SJCRH30 (cell line): ENCODE data around the gene IL18. TPM values are rescaled to one million over a fixed set of nuclear protein-coding genes. Genes with fewer than 3 reads are reported as not detected.
"Not testable (repeated sequence)": the region's sequence is repeated elsewhere in the genome, so short reads cannot be mapped to it uniquely, and the experiment has no call there.

Source experiments
- DNase-seq, 2 experiments: peaks; one replicate each; pipeline ENCODE4 v3.0.0-alpha.2; 2015 to 2020
- H3K27ac ChIP-seq: fragments of 250-450 bp; sonication (Bioruptor Pico); 2 replicates; pipeline ENCODE4 v1.5.1; 2020; ENCODE audit warnings: mild to moderate bottlenecking, moderate library complexity
- H3K27me3 ChIP-seq: fragments of 250-450 bp; sonication (Bioruptor Pico); 2 replicates; pipeline ENCODE4 v1.5.1; 2020; ENCODE audit warnings: mild to moderate bottlenecking, moderate library complexity
- H3K36me3 ChIP-seq: fragments of 250-450 bp; sonication (Bioruptor Pico); 2 replicates; pipeline ENCODE4 v1.5.1; 2020; ENCODE audit warnings: mild to moderate bottlenecking, moderate library complexity
- H3K4me1 ChIP-seq: fragments of 250-450 bp; sonication (Bioruptor Pico); 2 replicates; pipeline ENCODE4 v1.5.1; 2020; ENCODE audit warnings: mild to moderate bottlenecking, moderate library complexity
- H3K4me3 ChIP-seq: fragments of 250-450 bp; sonication (Bioruptor Pico); 2 replicates; pipeline ENCODE4 v1.5.1; 2020; ENCODE audit warnings: mild to moderate bottlenecking, moderate library complexity
- H3K9me3 ChIP-seq: fragments of 250-450 bp; sonication (Bioruptor Pico); replicated peaks from 2 replicates; pipeline ENCODE4 v1.5.1; 2020; ENCODE audit warnings: mild to moderate bottlenecking, moderate library complexity
- total RNA-seq: library from RNA; depleted of rRNA; stranded (reverse); fragments of >200 nt; shearing (Covaris generic); gene quantifications from 2 replicates; pipeline ENCODE4 v1.2.3, GENCODE V29; 2014; rRNA removed

IL18 gene
- total RNA-seq, 1 experiment from 2014 or later = 0.14 TPM

DNA sequence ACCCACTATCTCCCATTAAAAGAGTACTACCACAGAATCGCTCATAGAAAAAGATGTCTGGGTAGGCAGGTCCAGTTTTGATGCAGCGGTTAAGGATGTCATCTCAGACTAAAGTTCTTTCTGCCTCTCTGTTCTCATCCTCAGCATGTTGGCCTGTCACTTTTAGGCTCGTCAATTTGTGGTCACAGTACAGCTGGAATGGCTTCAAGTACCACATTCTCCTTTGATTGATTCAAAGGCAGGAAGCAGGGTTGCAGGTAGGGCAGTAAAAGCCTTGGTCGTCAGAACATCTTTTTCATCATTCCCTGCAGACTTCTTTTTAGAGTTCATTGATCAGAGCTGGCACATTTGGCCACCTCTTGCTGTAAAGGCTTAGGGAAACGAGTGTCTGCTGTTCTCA lies 48.5 kb downstream of the IL18 start:
- no peak for DNase-seq
- no peaks in the 10 kb centered on the region for H3K9me3 ChIP-seq
- H3K4me1 ChIP-seq = peaks cover 4% of the 10 kb centered on the region; the same call in 1 of the 2 replicates
- H3K27ac ChIP-seq = no peak overlapping the region
- H3K27me3 ChIP-seq = no peaks in the 10 kb centered on the region
- H3K4me3 ChIP-seq = no peak overlapping the region
- no peaks in the 10 kb centered on the region for H3K36me3 ChIP-seq

DNA sequence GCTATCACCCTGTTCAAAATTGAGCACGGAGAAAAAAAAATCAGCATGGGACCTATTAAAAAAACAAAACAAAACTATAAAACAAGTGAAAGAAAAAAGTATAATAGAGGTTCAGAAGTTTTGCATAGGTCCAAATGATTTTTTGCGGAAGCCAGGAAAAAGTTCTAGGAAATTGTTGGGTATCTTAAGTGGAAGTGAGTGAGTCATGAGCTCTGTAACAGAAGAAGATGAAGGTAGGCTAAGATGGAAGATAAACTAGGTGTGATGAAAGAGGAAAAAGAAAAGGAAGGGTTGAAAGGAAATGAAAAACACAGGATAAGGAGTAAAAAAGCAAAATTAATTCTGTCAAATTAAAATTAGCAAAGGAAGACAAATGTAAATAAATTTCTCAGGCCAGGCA lies 49.4 kb downstream of the IL18 start:
- Histone ChIP-seq H3K27me3 (no peaks in the 10 kb centered on the region), H3K4me3 (no peak overlapping the region), H3K9me3 (no peaks in the 10 kb centered on the region), H3K27ac (no peak overlapping the region), H3K4me1 (no peaks in the 10 kb centered on the region), H3K36me3 (no peaks in the 10 kb centered on the region)
- DNase-seq = no peak

DNA sequence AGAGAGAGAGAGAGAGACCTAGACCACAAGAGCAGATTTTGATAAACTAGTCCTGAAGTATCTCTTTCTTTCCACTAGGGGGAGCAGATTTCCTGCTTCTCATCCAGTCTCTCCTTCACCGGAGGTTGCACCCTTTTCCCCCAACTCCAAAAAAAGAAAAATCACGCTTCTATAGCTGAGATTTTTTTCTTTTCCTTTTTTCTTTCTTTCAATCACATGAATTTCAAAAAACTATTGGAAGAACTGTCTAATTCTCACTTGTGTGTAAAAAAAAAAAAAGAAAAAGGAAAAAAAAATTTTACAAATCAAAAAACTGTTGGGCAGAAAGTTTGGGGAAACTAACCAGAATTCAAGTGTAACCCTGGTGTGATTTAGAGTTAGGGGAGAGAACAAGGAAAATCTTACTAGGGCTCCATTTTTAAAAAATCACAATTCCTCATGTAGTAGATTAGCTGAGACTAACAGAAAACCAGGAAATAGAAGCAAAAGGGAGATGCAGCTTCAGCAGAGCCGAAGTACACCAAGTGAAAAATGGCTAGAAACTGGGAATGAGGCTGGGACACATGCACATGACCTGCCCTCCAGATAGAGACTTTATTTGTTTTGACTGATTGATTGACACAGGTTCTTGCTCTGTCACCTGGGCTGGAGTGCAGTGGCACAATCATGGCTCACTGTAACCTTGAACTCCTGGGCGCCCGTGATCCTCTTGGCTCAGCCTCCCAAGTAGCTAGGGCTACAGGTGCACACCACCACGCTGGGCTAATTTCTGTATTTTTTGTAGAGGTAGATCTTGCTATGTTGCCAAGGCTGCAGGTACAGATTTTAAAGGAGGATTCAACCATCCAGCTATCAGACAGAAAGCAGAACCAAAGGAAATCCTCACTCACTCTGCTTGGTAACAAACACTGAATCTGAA lies 50.1 kb downstream of the IL18 start:
- H3K4me3 ChIP-seq = no peak overlapping the region
- H3K27me3 ChIP-seq = no peaks in the 10 kb centered on the region
- no peaks in the 10 kb centered on the region for H3K4me1 ChIP-seq
- H3K36me3 ChIP-seq = no peaks in the 10 kb centered on the region
- H3K9me3 ChIP-seq = no peaks in the 10 kb centered on the region
- H3K27ac ChIP-seq = no peak overlapping the region
- peak in 1 of 2 experiments; percentile 62 for DNase-seq

DNA sequence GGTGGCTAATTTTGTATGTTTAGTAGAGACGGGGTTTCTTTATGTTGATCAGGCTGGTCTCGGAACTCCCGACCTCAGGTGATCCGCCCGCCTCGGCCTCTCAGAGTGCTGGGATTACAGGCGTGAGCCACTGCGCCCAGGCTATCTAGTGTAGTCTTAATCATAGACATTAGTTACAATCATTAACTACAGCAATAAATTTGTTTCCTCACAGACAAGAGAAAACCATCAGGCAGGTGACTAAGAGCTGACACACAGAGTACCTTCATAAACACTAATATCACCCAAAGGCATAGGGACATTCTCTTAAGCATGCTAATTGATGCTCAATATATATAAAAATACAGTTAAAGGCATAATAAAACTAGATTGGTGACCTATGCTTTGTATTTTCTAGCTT lies 57.8 kb downstream of the IL18 start:
- DNase-seq = no peak
- Histone ChIP-seq H3K27ac (no peak overlapping the region), H3K36me3 (no peaks in the 10 kb centered on the region), H3K4me3 (no peak overlapping the region), H3K9me3 (no peaks in the 10 kb centered on the region), H3K27me3 (no peaks in the 10 kb centered on the region), H3K4me1 (no peaks in the 10 kb centered on the region)

DNA sequence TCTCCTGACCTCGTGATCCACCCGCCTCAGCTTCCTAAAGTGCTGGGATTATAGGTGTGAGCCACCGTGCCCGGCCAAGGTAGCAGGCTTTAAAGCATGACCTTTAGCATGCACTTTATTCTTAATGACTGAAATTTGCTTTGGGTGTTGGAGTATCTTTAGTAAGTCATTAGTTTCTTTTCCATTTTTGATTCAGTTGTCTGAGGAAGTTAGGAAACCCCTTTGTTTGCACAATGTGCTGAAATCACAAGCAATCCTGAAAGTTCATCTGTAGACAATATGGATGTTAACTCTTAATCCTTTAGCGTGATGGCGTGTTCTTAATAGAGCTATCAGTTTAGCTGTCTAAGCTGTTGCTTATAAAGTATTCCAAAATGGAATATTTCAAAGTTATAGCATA lies 60.4 kb downstream of the IL18 start:
- Histone ChIP-seq H3K27ac (no peak overlapping the region), H3K4me1 (no peaks in the 10 kb centered on the region), H3K9me3 (no peaks in the 10 kb centered on the region), H3K36me3 (no peaks in the 10 kb centered on the region), H3K27me3 (no peaks in the 10 kb centered on the region), H3K4me3 (no peak overlapping the region)
- DNase-seq = no peak

DNA sequence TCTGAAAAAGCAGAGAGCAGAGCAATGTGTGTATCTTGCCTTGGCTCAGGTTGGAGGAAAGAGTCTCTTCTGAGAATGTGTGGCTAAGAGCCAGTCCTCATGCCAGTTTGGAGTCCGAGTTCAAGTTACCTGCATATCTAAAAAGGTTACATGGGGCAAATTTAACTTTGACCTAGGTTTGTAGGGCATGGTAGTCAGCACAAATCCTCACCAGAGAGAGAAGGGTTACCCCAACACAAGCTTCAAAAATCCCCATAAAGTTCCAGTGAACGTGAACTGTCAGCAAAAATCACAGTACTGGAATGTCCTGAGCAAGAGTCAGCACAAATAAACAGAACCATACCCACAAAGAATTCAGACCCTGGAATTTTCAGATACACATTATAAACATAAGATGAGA lies 63.4 kb downstream of the IL18 start:
- Histone ChIP-seq H3K4me1 (no peaks in the 10 kb centered on the region), H3K4me3 (no peak overlapping the region), H3K27ac (no peak overlapping the region), H3K36me3 (peaks cover 3% of the 10 kb centered on the region; the same call in 1 of the 2 replicates), H3K27me3 (no peaks in the 10 kb centered on the region), H3K9me3 (no peaks in the 10 kb centered on the region)
- no peak for DNase-seq

DNA sequence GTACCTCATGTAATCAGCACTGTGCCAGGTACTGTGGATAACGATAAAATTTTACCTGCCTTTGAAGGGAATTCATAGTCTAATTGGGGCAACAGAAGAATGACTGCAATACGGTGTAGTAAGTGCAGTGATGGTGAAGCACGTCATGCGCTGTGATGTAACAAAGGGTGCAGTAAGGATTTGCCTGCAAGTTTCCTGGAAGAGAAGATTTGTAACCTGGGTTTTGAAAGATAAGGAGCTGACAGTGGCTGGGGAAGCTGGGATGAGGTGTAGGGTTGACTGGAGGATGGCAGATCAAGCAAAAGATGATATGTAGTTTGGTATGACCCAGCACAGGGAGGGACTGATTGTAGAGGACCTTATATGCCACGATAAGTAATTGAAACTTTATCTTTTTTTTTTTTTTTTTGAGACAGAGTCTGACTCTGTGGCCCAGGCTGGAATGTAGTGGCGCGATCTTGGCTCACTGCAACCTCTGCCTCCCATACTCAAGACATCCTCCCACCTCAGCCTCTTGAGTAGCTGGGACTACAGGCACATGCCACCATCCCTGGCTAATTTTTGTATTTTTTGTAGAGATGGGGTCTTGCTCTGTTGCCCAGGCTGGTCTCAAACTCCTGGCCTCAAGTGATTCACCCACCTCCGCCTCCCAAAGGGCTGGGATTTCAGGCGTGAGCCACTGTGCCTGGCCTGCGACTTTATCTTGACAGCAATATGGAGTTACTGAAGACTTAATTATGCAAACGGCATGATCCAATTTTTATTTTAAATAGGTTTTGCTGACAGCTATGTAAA lies 66.0 kb downstream of the IL18 start:
- H3K27me3 ChIP-seq = no peaks in the 10 kb centered on the region
- DNase-seq = no peak
- peaks cover 11% of the 10 kb centered on the region for H3K36me3 ChIP-seq
- no peak overlapping the region for H3K4me3 ChIP-seq
- H3K4me1 ChIP-seq = no peaks in the 10 kb centered on the region
- no peak overlapping the region for H3K27ac ChIP-seq
- H3K9me3 ChIP-seq = no peaks in the 10 kb centered on the region

DNA sequence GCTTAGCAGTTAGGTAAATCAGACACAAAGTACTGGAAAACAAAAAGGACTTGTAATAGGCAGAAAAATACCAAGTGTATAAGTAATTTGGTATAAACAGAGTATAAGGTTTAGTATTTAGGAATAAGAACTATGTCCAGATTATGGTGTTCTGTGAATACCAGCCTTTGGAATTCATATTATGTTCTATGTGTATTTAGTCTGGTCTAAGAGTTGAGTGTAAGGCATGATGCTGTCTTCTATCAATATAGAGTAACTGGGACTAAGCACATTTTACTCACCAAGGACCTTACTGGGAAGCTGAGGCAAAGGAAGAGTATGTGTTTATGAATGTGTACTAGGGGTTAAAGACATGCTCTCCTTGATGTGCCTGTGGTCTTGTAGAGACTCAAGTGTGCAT lies 67.7 kb downstream of the IL18 start:
- no peak for DNase-seq
- no peak overlapping the region for H3K4me3 ChIP-seq
- H3K36me3 ChIP-seq = peaks cover 17% of the 10 kb centered on the region
- H3K9me3 ChIP-seq = no peaks in the 10 kb centered on the region
- H3K4me1 ChIP-seq = no peaks in the 10 kb centered on the region
- no peak overlapping the region for H3K27ac ChIP-seq
- H3K27me3 ChIP-seq = no peaks in the 10 kb centered on the region

DNA sequence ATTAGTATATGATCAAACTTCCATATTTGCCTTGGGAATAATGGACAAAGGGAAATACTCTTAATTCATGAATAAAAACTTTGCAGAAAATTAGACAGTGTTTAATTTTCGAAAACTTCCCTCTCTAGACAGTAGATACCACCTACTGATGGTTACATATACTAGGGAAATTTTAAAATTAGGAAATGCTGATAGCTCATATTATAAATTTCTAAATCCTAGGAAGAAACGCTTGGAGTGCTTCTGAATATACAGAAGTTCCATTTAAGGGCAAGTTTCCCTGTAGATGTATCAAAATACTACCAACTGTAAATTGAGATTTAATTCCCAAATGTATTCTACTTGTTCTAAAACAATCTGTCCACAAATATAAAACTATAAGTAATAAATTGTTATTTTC lies 68.6 kb downstream of the IL18 start:
- peaks cover 22% of the 10 kb centered on the region for H3K36me3 ChIP-seq
- not testable (repeated sequence) for H3K27ac ChIP-seq, H3K9me3 ChIP-seq, H3K4me3 ChIP-seq, H3K4me1 ChIP-seq, DNase-seq, H3K27me3 ChIP-seq

Other genes starting within 250 kb of the IL18 start
- gene C11orf52, start 245.2 kb downstream of the IL18 start, total RNA-seq = 0.53 and 1.4 TPM in 2 replicates
- 6.8 and 7.3 TPM in 2 replicates for gene DIXDC1, start 226.8 kb downstream of the IL18 start, total RNA-seq
- gene DLAT, start 138.7 kb downstream of the IL18 start, total RNA-seq = 48.4 and 52.3 TPM in 2 replicates
- 0.99 and 1.4 TPM in 2 replicates for gene PIH1D2, start 90.1 kb downstream of the IL18 start, total RNA-seq
- gene NKAPD1, start 89.8 kb downstream of the IL18 start, total RNA-seq = 19.5 and 22.9 TPM in 2 replicates
- gene TIMM8B, start 77.3 kb downstream of the IL18 start, total RNA-seq = 48.2 and 64.5 TPM in 2 replicates
- 90.3 and 98.1 TPM in 2 replicates for gene SDHD, start 77.2 kb downstream of the IL18 start, total RNA-seq
- 0.28 TPM in 1 of 2 replicates, not detected in the other for gene TEX12, start 3.3 kb upstream of the IL18 start, total RNA-seq
- gene BCO2, start 11.4 kb upstream of the IL18 start, total RNA-seq = 0.10 and 0.51 TPM in 2 replicates
- gene PTS, start 62.3 kb upstream of the IL18 start, total RNA-seq = 15.0 and 15.5 TPM in 2 replicates
- not detected in 2 replicates for gene PLET1, start 96.8 kb upstream of the IL18 start, total RNA-seq